Measurements from ENCODE around the gene OR13C5.
A peak's percentile ranks its signal among the peaks of the same experiment; 100 is the strongest.

OR13C5 gene

GRCh38 chr9:104568868-104569267, 30.3 kb downstream of the OR13C5 start, which contains the start of gene OR13C8:
OR13C8 (plus strand) TSS chr9:104569168; CDS start chr9:104569168, 0 bp downstream.
- DNase-seq = no peak
- no peaks in the 10 kb centered on the region for H3K79me2 ChIP-seq (ENCODE audit: low read length)
- H3K9me3 ChIP-seq (replicated peaks; ENCODE audit: insufficient read depth, low read length) = no peaks in the 10 kb centered on the region
- TF ChIP-seq EZH2phosphoT487 (IDR thresholded peaks at IDR 0.05; ENCODE audit: low read length) = no peak
- no peak for TF ChIP-seq EZH2 (optimal IDR thresholded peaks at IDR 0.05; ENCODE audit: low read depth, low read length)
- TF ChIP-seq CTCF (IDR thresholded peaks at IDR 0.05; ENCODE audit: low read length) = no peak
- H3K9ac ChIP-seq (ENCODE audit: low read length) = no peak within 1 kb of the TSS
- no peak within 1 kb of the TSS for H3K4me2 ChIP-seq (ENCODE audit: low read depth, low read length)
- H3K4me3 ChIP-seq (ENCODE audit: low read length) = no peak within 1 kb of the TSS
- no peak within 1 kb of the TSS for H2AFZ ChIP-seq (ENCODE audit: low read length)
- H3K27me3 ChIP-seq (replicated peaks; ENCODE audit: insufficient read depth, low read length) = no peaks in the 10 kb centered on the region
- no peaks in the 10 kb centered on the region for H3K9me2 ChIP-seq (replicated peaks; ENCODE audit: insufficient read depth, low read length)
- H4K20me1 ChIP-seq (ENCODE audit: insufficient read depth, low read length) = no peaks in the 10 kb centered on the region
- H3K36me3 ChIP-seq (replicated peaks; ENCODE audit: insufficient read depth, low read length) = no peaks in the 10 kb centered on the region
- no peak within 1 kb of the TSS for H3K27ac ChIP-seq (ENCODE audit: low read length)
- no peaks in the 10 kb centered on the region for H3K4me1 ChIP-seq (ENCODE audit: low read length)
- H3F3A ChIP-seq (ENCODE audit: insufficient read depth, low read length) = no peaks in the 10 kb centered on the region

- DNase-seq = peak; percentile 53
- H3K36me3 ChIP-seq (replicated peaks; ENCODE audit: insufficient read depth, low read length) = no peaks in the 10 kb centered on the region
- H3K9me2 ChIP-seq (replicated peaks; ENCODE audit: insufficient read depth, low read length) = no peaks in the 10 kb centered on the region
- no peaks in the 10 kb centered on the region for H3K4me1 ChIP-seq (ENCODE audit: low read length)
- H3K9me3 ChIP-seq (replicated peaks; ENCODE audit: insufficient read depth, low read length) = no peaks in the 10 kb centered on the region
- H3K4me3 ChIP-seq (ENCODE audit: low read length) = no peak overlapping the region
- TF ChIP-seq EZH2phosphoT487 (IDR thresholded peaks at IDR 0.05; ENCODE audit: low read length) (no peak), EZH2 (optimal IDR thresholded peaks at IDR 0.05; ENCODE audit: low read depth, low read length) (no peak), CTCF (IDR thresholded peaks at IDR 0.05; ENCODE audit: low read length) (no peak)
- no peak overlapping the region for H3K4me2 ChIP-seq (ENCODE audit: low read depth, low read length)
- H3F3A ChIP-seq (ENCODE audit: insufficient read depth, low read length) = no peaks in the 10 kb centered on the region
- H3K79me2 ChIP-seq (ENCODE audit: low read length) = no peaks in the 10 kb centered on the region
- H3K27ac ChIP-seq (ENCODE audit: low read length) = no peak overlapping the region
- no peak overlapping the region for H3K9ac ChIP-seq (ENCODE audit: low read length)
- no peak overlapping the region for H2AFZ ChIP-seq (ENCODE audit: low read length)
- H3K27me3 ChIP-seq (replicated peaks; ENCODE audit: insufficient read depth, low read length) = no peaks in the 10 kb centered on the region
- H4K20me1 ChIP-seq (ENCODE audit: insufficient read depth, low read length) = no peaks in the 10 kb centered on the region
Observed at GRCh38 chr9:104564358-104564757, 34.9 kb downstream of the OR13C5 start.

- 0 out of 2 replicates have a peak overlapping the region, but pooled peaks have one; percentile 24 for H2AFZ ChIP-seq (ENCODE audit: low read length)
- TF ChIP-seq EZH2 (optimal IDR thresholded peaks at IDR 0.05; ENCODE audit: low read depth, low read length) (no peak), CTCF (IDR thresholded peaks at IDR 0.05; ENCODE audit: low read length) (no peak), EZH2phosphoT487 (IDR thresholded peaks at IDR 0.05; ENCODE audit: low read length) (no peak)
- H3K9me2 ChIP-seq (replicated peaks; ENCODE audit: insufficient read depth, low read length) = no peaks in the 10 kb centered on the region
- H3K9me3 ChIP-seq (replicated peaks; ENCODE audit: insufficient read depth, low read length) = no peaks in the 10 kb centered on the region
- no peaks in the 10 kb centered on the region for H3K36me3 ChIP-seq (replicated peaks; ENCODE audit: insufficient read depth, low read length)
- no peaks in the 10 kb centered on the region for H3F3A ChIP-seq (ENCODE audit: insufficient read depth, low read length)
- peak overlapping the region; percentile 9; the same call in 1 of the 2 replicates for H3K4me2 ChIP-seq (ENCODE audit: low read depth, low read length)
- no peak overlapping the region for H3K4me3 ChIP-seq (ENCODE audit: low read length)
- H3K27ac ChIP-seq (ENCODE audit: low read length) = peak overlapping the region; percentile 25; the same call in 1 of the 2 replicates
- no peaks in the 10 kb centered on the region for H3K79me2 ChIP-seq (ENCODE audit: low read length)
- H3K4me1 ChIP-seq (ENCODE audit: low read length) = no peaks in the 10 kb centered on the region
- H4K20me1 ChIP-seq (ENCODE audit: insufficient read depth, low read length) = no peaks in the 10 kb centered on the region
- no peak overlapping the region for H3K9ac ChIP-seq (ENCODE audit: low read length)
- no peaks in the 10 kb centered on the region for H3K27me3 ChIP-seq (replicated peaks; ENCODE audit: insufficient read depth, low read length)
- DNase-seq = peak; percentile 72
Observed at GRCh38 chr9:104556830-104557634, 42.2 kb downstream of the OR13C5 start.
